ENCODE measurements around the gene CORO1C.
"Not testable (repeated sequence)": the region's sequence is repeated elsewhere in the genome, so short reads cannot be mapped to it uniquely, and the experiment has no call there.

The CORO1C gene

GRCh38 chr12:108637222-108637971, 93.9 kb downstream of the CORO1C start:
- DNase-seq (ENCODE audit: low read depth in 1 of 2, low spot score in 1 of 2): no peak

DNA sequence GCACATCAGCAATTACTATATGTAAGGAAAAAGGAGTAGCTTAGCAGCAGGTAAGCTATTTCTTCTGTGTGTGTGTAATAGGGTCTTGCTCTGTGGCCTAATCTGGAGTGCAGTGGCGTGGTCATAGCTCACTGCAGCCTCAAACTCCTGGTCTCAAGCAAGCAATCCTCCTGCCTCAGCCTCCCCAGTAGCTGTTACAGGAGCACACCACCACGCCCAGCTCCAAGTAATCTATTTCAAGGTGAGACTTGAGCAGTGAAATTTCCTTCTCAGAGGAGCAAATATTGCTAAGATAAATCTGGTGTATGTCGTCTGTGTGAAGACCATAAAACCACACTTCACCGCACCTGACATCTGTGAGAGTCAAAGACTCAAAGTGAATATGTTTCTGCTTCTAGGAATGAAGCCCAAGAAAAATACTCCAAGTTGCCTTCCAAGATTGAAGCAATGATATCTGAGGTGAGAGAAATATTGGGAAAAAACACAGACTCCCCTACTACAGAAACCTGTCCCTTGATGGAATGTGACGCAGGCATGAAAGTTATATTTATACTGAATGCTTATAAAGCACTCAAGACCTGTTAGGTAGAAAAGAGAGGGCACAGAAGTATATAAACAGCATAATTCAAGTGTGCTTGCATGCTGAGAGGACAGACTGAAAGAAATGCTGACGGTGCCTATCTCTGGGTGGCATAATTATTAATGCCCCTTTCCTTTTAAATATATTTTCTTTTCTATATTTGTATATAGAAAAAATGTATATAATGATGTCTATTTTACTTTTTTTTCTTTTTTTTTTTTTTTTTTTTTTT, 95.1 kb downstream of the CORO1C start:
- DNase-seq (ENCODE audit: low read depth in 1 of 2, low spot score in 1 of 2): no peak

- no peak for DNase-seq (ENCODE audit: low read depth in 1 of 2, low spot score in 1 of 2)
Observed at GRCh38 chr12:108635201-108635996, 95.9 kb downstream of the CORO1C start.

- DNase-seq (ENCODE audit: low read depth in 1 of 2, low spot score in 1 of 2): no peak
Observed at GRCh38 chr12:108634341-108634751, 97.0 kb downstream of the CORO1C start.

DNA sequence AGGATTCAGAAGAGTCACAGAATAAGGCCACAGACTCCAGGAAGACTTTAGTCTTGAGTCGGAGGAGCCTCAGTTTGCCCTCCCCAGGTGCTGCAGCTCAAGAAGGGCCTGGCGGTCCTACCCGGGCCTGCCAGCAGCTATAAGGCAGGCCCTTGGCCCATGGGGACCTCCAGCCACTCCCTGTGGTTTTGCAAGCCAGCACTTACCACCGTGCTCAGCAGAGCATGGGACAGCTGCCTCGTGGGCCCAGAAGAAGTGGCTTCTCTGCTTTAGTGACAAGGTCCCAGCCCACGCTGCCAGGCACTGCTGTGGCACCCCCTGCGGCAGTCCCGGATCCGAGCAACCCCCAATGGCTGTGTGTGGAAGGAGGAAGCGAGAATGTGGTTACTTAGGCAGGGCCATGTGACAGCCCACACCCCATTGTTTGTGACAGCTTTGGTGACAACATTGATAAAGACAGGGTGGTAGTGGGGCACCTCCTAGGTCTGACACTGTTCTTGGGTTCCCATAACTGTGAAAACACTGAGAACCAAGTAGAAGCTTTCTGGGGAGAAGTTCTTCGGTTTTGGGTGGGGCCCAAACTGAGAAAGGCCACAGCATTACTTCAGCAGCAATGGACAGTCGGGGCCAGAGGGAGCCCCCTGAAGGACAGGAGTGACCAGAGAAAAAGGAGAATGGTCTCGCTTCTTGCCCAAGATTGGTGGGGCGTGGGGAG, 97.6 kb downstream of the CORO1C start, which contains the start of gene SELPLG:
TSS of gene SELPLG (minus strand) at position 361 of the 715 bp plus-strand sequence. CDS start 9,587 bp downstream, outside the sequence.
- peak; percentile 46 to 68 for DNase-seq (ENCODE audit: low read depth in 1 of 2, low spot score in 1 of 2)

DNA sequence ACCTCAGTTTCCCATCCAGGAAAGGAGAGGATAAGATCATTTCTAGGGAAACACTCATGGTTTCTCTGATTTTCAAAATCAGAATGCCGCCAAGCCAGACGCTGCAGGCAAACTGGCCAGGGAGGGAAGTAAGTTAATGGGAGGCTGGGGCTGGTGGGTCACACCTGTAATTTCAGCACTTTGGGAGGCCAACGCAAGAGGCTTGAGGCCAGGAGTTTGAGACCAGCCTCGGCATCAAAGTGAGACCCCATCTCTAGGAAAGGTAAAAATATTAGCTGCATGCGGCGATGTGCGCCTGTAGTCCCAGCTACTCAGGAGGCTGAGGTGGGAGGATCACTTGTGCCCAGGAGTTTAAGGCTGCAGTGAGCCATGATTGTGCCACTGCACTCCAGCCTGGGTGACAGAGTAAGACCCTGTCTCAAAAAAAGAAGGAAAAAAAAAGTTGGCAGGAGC, 98.2 kb downstream of the CORO1C start:
- DNase-seq (ENCODE audit: low read depth in 1 of 2, low spot score in 1 of 2): no peak

DNA sequence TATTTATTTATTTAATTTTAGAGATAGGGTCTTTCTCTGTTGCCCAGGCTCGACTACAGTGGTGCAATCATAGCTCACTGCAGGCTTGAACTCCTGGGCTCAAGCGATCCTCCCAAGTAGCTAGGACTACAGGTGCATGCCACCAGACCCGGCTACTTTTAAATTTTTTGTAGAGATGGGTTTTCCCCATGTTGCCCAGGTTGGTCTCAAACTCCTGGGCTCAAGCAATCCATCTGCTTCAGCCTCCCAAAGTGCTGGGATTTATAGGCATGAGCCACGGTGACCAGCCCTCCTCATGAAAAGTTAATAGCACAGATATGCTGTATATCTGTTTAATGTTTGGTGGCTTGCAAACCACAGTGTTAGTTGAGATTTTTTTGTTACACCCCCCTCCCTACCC, 100.1 kb downstream of the CORO1C start:
- not testable (repeated sequence) for DNase-seq (ENCODE audit: low read depth in 1 of 2, low spot score in 1 of 2)

- no peak for DNase-seq (ENCODE audit: low read depth in 1 of 2, low spot score in 1 of 2)
Observed at GRCh38 chr12:108630481-108631207, 100.7 kb downstream of the CORO1C start.

DNA sequence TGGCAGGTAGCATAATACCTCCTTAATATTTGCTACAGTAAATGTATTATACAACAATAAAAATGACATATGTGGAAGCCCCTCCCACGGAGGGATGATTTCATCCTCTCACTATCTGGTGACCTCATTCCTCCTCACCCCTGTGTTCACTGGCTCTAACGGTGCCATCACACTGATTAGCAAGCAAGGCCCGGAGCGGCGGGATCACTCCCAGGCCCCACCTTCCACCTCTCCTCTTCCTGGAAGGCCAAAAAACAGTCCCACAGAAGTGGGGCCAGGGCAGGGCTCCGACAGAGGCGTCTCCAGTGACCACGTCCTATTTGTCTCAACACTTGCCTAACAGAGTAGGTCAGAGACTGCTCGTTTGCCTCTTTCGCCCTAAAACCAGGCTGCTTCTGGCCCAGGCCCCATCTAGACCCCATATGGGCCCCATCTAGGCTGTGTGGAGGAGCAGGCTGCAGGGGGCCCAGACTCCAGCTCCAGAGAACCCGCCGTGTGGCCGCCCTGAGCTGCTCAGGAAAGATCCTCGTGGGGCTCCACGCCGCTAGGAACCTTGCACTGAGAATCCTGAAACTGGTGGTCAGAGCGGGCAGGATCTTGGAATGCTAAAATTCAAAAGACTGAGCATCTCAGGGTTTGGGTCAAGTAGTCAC, 101.4 kb downstream of the CORO1C start:
- peak in 1 of 2 donors; percentile 62 for DNase-seq (ENCODE audit: low read depth in 1 of 2, low spot score in 1 of 2)

DNA sequence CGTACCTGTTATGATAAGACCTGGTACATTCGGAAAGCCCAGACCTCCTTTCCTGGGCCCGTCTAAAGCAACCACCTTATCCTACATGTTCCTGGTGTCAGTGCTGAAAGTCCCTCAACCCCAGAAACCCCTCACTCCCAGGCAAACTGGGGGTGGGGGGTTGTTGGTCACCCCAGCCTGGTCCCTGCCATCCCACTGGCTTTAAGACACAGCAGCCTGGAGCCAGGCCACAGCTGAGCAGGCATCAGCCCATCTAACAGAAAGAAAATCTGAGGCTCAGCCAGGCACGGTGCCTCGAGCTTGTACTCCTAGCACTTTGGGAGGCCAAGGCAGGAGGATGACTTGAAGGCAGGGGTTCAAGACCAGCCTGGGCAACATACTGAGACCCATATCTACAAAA, 102.2 kb downstream of the CORO1C start:
- DNase-seq (ENCODE audit: low read depth in 1 of 2, low spot score in 1 of 2): no peak

- no peak for DNase-seq (ENCODE audit: low read depth in 1 of 2, low spot score in 1 of 2)
Observed at GRCh38 chr12:108627134-108627920, 104.0 kb downstream of the CORO1C start.

DNA sequence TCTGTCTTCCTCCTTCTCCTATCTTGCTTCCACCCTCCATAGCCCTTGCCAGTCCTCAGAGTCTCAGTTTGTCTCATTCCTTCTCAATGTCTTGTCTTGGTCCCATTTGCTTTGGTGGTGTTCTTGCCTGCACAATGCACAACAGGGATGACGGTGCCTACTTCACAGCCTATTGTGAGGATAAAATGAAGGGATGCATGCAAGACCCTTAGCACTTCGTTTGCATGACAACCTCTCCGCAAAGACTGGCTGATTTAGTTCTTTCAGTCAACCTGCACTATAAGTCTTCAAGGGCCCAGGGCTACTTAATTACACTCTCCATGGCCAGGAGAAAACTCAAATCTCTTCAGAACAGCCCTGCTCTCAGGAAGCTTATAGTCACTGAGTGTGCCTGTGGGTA, 106.1 kb downstream of the CORO1C start:
- no peak for DNase-seq (ENCODE audit: low read depth in 1 of 2, low spot score in 1 of 2)

DNA sequence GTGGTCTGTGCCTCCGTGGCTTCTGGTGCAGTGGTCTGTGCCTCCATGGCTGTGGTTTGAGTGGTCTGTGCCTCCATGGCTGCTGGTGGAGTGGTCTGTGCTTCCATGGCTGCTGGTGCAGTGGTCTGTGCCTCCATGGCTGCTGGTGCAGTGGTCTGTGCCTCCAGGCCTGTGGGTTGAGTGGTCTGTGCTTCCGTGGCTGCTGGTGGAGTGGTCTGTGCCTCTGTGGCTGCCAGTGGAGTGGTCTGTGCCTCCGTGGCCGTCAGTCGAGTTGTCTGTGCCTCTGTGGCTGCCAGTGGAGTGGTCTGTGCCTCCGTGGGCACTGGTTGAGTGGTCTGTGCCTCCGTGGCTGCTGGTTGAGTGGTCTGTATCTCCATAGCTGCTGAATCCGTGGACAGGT, 107.7 kb downstream of the CORO1C start:
- DNase-seq (ENCODE audit: low read depth in 1 of 2, low spot score in 1 of 2): no peak

DNA sequence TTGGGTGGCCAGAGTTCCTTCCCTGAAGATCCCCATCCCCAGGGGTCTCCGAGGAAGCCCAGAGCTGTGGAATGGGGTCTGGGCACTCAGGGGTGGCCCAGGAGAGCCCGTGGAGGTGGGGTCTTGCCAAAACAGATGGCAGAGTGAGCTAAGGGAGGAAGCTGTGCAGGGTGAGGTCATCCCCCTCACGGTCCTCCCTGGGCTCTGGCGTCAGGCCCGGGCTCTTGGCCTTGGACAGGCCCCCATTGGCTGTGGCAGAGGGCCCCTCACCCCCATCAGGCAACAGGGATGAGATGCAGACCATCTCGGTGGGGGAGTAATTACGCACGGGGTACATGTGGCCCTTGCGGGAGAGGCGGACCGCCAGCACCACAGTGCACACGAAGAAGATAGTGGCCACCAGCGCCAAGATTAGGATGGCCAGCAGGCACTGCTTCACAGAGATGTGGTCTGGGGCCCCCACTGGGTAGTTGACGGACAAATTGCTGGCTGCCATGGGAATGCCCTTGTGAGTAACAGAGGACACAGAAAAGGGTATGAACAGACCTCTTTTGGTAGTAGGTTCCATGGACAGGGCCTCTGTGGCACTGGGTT, 108.3 kb downstream of the CORO1C start:
- no peak for DNase-seq (ENCODE audit: low read depth in 1 of 2, low spot score in 1 of 2)

GRCh38 chr12:108622421-108622820, 108.9 kb downstream of the CORO1C start:
- DNase-seq (ENCODE audit: low read depth in 1 of 2, low spot score in 1 of 2): no peak

DNA sequence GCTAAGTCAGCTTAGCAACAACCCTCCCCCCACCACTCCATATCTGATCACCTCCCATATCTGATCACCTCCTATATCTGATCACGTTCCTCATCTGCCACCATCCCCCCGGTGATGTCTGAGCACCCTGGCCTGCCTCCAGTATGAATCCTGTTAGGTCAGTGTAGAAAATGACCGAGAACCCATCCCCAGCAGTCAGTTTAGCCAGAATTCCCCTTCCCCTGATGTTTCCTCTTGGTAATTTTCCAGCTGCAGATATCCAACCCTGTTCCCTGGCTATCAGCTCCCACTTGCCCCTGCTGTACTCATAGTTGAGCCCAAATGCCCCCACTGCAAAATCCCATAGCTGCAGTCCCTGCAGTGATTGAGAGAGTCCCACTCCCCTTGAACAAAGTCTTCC, 110.2 kb downstream of the CORO1C start:
- DNase-seq (ENCODE audit: low read depth in 1 of 2, low spot score in 1 of 2): no peak

GRCh38 chr12:108620236-108620879, 111.0 kb downstream of the CORO1C start:
- DNase-seq (ENCODE audit: low read depth in 1 of 2, low spot score in 1 of 2): no peak

All from activated CD4-positive, alpha-beta T cell treated with anti-CD3 and anti-CD28 coated beads, Interleukin-2, amount 50 U/mL, for 24 hours (primary cell).